Measurements from ENCODE around the gene CAPN3.

CAPN3 gene

DNA sequence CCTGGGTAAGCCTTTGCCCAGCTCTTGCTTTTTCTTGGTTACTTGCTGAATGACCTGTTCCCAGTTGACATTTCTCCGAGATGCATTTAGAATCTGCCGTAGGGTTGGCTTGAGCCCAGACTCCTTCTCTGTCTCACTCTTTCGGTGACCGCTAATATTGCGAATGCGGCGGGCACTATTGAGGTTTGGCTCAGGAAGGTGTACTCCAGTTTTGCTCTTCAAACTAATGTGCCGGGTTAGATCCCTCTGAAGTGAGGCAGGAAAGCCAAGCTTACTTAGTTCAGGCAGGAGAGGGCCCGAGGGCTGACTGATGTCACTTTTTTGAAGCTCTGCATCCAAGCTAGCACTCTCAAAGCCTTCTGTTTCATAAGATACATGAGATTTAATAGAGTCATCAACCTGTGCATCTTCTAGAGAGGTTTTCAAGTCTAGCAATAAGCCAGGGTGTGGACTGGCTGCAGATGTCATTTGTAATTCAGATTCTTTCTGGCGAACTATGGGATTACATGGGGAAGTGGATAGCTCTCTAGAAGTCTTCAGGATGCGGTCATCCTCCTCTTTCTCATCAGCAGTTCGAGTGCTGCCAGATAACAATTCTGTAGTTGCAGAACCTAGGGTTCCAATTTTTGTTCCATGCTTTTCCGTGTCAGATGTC lies 90.6 kb downstream of the CAPN3 start:
- no peak for DNase-seq

DNA sequence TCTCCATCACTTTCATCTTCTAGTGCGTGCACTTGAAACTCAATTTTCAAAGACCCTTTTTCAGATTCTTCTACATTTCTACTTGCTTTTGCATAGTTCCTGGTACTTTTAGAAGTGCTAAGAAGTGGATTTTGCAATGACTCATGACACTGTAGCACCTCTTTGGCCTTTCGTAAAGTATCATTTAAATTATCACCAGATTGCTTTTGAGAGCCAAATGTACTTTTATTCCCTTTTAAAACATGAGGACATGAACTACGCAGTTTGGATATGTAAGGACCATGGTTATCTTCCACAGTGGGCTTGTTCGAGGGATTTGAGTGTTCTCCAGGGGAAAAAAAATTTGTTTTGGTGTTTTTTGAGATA lies 91.1 kb downstream of the CAPN3 start:
- DNase-seq, result no peak

GRCh38 chr15:42453826-42454225 lies 94.5 kb downstream of the CAPN3 start:
- no peak for DNase-seq

GRCh38 chr15:42456531-42456930 lies 97.2 kb downstream of the CAPN3 start:
- no peak for DNase-seq

- DNase-seq, result peak in 1 of 56 donors; percentile 2
These were observed 97.7 kb downstream of the CAPN3 start for GRCh38 chr15:42456971-42457370.

DNA sequence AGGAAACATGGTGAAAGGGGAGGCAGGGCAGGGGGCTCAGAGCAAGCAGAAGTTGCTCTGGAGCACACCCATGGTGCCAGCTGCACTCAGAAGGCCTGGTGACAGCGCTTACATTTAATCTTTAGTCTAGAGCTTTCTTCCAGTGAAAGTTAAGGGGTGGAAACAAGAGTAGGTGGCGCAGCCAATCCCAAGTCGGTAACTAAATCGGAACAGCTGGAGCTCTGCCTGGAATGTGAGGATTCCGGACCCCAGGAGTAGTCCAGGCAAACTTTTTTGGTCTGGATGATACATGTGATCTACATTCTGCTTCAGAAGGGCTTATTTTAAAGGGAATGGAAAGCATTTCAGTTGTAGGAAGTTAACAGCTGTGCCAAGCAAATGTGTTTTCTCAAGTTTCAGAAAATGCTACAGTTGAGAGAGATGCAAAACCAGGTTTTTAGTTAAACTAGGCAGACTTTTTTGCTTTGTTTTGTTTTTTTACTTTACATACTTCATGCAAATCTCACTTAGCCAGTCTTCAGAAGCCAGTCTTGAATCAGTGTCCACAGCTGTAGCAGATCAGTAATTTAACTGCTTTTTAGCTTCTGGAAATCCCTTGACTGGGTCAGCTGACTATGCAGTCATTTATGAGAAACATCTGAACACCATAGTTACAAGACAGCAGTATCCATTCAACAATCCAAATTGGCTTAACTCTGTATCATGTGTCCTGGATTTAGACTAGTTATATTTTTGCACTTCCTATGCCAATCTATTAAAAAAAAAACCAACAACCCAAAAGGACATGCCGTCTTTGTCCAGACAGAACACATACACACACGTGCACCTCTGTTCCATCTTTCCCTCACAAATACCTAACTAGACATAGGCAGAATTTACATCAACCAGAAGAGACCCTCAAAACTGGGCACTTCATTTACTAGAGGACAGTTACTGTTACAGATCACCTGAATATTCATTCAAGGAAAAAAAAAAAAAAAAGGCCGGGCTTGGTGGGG lies 98.4 kb downstream of the CAPN3 start:
- DNase-seq, result peak in 18 of 56 donors; percentile 1 to 31 (median 7)

GRCh38 chr15:42461261-42461660 lies 102.0 kb downstream of the CAPN3 start:
- DNase-seq, result no peak
